Measurements from ENCODE around the gene POR. TPM values are rescaled to one million over a fixed set of nuclear protein-coding genes. Genes with fewer than 3 reads are reported as not detected.
"Not testable (repeated sequence)": the region's sequence is repeated elsewhere in the genome, so short reads cannot be mapped to it uniquely, and the experiment has no call there.

POR gene
- 30.7 TPM for polyA plus RNA-seq (ENCODE audit: insufficient read length)

DNA sequence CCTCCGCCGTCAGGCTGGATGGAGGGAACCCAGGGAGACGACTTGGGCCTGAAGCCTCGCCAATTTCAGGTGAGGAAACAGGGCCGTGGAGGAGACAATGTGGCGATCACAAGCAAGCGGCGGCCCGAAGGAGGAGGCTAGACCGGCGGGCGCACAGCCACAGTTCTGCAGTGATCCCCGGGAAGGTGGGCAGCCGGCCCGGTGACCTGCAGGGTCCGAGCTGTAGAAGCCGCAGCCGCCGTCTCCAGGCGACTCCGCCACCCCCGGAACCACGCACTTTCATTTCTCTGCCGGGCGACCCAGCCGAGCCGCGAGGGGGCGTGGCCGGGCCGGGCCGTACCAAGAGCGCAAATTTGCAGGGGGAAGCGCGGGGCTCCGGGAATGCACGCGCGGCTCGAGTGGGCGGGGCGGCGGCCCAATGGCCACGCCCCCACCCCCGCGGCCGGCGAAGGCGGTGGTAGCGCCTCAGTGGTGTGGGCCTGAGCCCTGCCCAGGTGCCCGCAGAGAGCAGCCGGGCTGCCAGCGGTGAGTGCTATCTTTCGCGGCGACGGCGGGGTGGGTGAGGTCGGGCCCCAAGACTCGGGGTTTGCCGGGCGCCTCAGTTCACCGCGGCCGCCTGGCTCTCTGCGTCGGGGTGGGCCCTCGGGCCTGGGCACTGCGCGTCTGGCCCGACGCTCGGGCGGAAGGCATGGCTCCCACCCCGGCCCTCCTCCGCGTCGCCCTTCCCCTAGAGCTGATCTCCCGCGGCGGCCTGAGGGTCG, at the start of gene POR:
TSS of gene POR (plus strand) at position 501 of the 761 bp plus-strand sequence. CDS start 38,847 bp downstream, outside the sequence.
- DNase-seq (ENCODE audit: low read depth) = peak; percentile 71

DNA sequence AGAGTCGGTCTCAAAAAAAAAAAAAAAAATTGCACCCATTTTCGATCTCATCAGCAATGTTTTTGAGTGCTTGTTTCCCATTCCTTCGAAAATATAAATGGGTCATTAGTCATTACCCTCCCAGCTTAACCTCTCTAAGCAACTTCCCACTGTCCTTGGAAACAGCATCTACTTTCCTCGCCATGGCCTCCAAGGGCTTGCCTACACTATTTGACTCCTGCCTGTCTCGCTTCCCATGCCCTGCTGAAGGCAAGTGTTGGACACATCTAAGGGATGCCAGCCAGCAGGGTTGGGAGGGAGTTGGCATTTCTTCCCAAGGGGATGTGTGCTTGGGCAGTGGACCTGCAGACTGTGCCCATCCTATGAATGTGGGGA, 48.9 kb upstream of the POR start:
- no peak for DNase-seq (ENCODE audit: low read depth)

DNA sequence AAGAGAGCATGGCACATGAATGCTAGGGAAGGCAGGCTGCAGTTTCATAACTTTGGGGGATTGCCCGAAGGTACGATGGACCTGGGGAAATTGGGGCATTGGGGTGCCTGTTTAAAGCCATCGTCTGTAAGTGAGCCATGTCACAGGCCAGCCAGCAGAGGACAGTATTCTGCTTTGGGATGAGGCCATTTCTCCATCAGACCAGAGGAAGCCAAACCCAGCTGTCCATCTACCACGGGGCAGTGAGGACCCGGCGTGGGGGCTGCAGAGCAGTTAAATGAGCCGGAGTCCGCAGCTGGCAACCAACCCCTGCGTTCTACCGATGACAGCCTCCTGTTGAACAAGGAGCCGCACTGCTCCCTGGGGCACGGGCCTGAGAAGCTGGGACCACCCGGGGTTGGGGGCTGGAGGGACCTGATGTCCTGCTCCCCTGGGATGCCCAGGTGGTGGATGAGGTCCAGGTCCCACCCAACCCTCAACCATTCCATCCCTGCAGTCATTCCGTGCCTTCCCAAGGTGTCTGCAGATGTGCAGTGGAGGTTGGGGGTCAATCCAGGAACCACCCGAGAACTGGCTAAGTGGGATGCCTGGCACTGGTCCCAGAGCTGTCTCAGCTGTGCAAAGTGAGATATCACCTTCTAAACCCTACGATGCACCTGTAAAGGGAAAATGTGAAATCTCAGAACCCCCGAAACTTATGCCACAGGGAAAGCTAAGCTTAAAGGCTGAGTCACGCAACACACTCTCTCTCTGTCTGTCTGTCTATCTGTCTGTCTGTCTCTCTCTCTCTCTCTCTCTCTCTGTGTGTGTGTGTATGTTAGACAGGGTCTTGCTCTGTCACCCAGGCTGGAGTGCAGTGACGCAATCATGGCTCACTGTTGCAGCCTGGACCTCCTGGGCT, 48.2 kb upstream of the POR start:
- no peak for DNase-seq (ENCODE audit: low read depth)

DNA sequence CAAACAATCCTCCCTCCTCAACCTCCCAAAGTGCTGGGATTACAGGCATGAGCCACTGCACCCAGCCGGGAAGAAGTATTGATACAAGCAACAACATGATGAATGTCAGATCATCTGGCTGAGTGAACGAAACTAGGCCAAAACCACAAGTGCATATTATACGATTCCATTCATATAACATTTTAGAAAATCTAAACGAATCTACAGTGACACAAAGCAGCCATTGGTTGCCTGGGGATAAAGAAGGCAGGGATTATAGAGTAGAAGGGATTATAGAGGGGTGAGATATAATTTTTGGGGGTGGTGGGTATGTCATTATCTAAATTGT, 47.6 kb upstream of the POR start:
- no peak for DNase-seq (ENCODE audit: low read depth)

DNA sequence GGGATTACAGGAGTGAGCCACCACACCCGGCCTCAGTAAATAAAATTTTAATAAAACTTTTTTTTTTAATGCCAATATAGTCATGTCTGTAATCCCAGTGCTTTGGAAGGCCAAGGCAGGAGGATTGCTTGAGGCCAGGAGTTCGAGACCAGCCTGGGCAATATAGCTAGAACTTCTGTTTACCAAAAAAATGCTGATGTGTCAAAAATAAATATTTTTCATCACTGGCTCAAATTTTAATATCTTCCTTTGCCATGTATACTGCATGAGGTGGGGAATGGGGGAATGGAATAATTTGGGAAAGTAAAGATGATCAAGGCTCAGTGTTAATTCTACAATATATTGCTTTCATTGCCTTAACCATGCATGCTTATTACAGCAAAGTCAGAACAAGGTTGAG, 46.8 kb upstream of the POR start:
- no peak for DNase-seq (ENCODE audit: low read depth)

DNA sequence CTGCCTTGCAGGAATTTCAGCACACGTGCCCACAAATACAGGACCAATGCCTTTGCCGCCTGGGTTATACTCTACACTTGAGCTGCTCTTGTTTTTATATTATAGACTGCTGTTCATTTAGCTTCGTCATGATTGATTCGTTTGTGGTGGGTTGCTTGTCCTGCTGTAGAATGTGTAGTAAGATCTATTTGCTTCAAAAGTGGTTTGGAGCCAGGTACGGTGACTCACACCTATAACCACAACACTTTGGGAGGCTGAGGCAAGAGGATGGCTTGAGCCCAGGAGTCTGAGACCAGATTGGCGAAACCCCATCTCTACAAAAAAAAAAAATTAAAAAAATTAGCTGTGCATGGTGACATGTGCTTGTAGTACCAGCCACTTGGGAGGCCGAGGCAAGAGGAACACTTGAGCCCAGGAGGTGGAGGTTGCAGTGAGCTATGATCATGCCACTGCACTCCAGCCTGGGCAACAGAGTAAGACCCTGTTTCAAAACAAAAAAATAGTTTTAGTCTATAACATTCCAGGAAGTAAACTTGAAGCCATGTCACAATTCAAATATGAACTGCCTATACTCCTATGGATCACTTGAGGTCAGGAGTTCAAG, 45.1 kb upstream of the POR start:
- no peak for DNase-seq (ENCODE audit: low read depth)

DNA sequence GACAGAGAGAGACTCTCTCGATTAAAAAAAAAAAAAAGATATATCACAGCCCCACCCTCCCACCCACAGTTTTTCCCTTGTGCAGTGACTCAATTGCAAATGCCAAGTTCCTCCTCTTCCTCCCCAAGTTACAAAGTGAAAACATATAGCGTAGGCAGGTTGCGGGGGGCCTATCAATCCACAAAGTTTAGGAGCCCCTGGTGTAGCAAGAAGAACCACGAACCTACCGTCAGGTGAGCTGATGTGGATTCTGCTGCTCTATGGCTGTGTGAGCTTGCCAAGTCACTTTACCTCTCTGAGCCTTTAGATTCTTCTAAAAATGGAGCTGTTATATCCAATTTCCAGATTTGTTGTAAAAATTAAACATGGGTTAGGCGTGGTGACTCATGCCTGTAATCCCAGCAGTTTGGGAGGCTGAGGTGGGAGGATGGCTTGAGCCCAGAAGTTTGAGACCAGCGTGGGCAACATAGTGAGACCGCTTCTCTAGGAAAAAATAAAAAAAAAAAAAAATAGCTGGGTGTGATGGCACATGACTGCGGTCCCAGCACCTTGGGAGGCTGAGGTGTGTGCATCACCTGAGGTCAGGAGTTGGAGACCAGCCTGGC, 44.3 kb upstream of the POR start:
- no peak for DNase-seq (ENCODE audit: low read depth)

DNA sequence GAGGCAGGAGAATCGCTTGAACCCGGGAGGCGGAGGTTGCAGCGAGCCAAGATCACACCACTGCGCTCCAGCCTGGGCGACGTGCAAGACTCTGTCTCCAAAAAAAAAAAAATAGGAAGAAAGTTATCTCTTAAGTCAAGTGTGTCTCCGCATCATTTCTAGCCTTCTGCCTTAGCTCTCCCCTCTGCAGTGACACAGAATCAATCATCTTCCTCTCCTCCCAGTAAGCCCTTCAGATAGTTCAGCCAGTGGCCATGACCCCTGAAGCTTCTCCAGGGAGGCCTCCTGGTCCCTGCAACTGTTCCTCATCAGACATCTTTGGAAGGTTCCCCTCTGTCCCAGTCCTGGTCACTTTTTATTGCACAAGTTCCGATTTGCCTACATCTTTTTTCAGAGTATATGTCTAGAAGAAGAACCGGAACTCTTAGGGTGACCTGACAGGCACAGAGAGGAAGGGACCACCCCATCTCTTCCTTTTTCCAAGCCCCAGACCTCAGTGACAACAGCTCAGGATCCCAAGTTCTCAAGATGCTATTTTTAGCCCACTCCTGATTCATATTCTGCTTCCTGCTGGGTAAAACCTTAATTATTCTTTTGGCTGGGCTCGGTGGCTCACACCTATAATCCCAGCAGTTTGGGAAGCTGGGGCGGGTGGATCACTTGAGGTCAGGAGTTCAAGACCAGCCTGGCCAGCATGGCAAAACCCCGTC, 42.7 kb upstream of the POR start:
- DNase-seq (ENCODE audit: low read depth) = no peak

DNA sequence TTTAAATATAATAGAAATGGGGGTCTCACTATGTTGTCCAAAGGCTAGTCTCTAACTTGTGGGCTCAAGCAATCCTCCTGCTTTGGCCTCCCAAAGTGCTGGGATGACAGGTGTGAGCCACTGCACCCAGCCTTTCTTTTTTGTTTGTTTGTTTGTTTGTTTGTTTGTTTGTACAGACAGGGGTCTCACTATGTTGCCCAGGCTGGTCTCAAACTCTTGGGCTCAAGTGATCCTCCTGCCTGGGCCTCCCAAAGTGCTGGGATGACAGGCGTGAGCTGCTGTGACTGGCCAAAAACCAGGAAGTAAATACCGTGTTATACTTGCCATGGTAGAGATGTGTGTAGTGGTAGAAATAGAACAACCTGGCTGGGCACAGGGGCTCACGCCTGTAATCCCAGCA, 40.8 kb upstream of the POR start:
- not testable (repeated sequence) for DNase-seq (ENCODE audit: low read depth)

DNA sequence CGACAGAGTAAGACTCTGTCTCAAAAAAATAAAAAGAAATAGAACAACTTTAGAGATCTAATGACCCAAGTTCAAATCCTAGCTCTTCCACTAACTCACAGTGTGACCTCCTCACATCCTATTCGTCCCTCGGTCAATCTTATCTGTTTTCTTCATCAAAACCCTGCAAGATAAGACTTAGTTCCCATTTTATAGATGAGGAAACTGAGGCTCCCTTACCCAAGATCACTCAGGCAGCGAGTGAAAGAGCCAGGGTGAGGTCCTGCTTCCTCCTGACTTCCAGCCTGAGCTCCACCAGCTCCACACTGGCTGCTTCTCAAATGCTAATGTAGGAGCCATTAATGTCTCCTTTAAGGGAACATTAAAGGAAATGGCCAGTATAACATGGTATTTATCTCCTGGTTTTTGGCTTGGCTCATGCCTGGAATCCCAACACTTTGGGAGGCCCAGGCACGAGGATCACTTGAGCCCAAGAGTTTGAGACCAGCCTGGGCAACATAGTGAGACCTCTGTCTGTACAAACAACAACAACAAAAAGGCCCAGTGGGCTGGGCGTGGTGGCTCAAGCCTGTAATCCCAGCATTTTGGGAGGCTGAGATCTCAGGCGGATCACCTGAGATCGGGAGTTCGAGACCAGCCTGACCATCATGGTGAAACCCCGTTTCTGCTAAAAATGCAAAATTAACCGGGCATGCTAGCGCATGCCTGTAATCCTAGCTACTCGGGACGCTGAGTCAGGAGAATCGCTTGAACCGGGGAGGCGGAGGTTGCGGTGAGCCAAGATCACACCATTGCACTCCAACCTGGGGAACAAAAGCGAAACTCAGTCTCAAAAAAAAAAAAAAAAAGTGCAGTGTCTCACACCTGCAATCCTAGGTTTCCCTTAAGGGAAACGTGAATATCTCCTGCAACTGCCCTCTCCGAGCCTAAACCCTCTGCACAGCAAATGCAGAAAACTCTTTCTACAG, 39.6 kb upstream of the POR start:
- no peak for DNase-seq (ENCODE audit: low read depth)

DNA sequence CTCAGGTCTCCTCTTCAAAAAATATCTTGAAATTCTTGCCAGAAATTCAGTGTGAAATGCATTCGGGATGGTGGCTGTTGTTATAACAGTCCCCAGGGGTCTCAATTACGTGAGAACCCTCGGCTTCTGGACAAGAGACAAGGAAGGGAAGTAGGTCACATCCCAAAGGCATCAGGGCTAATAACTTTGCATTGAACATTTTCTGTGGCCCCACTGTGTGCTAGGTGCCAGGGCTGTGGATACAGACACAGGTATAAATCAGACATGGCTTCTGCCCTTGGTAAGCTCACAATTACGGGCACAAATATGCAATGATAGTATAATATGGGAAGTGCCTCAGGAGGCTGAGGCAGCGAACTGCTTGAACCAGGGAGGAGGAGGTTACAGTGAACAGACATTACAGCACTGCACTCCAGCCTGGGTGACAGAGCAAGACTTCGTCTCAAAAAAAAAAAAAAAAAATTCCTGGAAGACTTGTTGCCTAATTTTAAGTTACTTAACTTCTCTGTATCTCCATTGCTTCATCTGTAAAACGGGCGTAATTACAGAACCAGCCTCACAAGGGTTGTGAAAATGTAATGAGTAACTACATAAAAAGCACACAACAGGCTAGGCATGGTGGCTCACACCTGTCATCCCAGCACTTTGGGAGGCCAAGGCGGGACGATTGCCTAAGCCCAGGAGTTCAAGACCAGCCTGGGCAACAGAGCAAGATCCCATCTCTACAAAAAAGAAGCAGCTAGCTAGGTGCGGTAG, 38.7 kb upstream of the POR start:
- DNase-seq (ENCODE audit: low read depth) = no peak

DNA sequence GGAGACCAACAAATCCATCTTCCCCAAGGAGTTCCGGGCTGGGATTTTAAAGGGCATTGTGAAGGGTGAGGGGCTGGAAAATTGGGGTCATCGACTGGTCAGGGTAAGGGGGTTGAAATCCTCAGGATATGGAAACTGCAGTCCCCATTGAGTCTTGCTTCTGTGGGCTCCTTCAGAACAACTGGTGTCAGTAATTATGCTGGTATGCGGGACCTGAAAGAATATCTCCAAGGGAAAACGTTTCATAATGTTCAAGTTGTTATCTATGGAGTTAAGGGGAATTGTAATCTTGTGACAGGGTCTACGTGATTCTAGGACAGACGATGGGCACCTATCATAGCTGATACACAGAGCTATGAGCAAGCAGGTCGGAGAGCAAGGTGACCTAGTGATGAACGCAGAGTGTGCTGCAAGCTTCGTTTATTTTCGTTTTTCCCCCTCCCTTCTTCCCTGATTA, 36.6 kb upstream of the POR start:
- DNase-seq (ENCODE audit: low read depth) = no peak

DNA sequence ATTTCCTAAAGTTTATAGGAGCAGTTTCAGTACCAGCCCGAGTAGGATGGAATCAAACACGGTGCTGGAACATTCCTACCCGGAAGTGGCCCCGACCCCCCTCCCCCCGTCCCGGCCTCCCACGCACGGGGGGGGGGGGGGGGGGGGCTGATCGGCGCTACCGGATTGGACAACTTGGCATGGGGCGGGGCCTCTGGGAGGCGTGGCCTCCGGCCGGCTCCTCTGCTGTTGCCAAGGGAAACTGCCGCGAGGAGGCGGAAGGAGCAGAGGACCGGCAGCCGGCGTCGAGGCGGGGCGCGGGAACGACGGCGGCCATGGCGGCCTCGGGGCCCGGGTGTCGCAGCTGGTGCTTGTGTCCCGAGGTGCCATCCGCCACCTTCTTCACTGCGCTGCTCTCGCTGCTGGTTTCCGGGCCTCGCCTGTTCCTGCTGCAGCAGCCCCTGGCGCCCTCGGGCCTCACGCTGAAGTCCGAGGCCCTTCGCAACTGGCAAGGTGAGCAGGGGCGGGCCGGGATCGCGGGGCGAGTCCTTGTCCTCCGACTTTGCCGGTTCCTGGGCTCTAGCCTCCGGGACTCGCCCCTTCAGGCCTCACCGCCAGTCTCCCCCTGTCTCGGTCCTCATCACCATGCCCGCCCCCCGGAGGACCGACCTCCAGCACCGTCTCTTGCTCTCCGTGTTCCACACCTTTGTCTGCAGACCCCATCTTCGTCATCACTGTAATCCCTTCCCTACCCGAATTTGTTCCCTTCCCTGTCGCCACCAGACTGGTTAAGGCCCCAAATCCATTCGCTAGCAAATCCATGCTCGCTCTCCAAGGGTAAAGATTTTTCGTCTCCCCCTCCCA, 36.0 kb upstream of the POR start, which contains the start of gene RHBDD2:
TSS of gene RHBDD2 (plus strand) at position 266 of the 843 bp plus-strand sequence. CDS start at position 315, 49 bp downstream.
- DNase-seq (ENCODE audit: low read depth) = peak; percentile 90

DNA sequence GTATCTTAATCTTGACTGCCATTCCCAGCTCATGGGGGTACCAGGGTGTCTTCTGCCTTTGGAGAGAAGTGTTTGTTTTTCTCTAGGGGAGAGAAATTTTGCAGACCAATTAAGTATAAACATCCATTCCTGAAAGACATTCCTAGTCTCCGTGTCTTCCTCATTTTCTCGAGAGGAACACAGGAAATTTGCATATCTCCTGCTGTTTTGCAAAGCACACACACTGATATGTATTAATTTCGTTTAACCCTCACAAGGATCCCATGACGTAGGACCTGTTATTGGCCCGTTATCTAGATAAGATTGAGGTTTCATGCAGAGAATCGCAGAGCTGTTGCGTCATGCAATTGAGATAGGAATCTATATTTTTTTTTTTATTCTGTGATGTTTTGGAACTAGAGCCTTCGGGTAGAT, 35.2 kb upstream of the POR start:
- DNase-seq (ENCODE audit: low read depth) = no peak

DNA sequence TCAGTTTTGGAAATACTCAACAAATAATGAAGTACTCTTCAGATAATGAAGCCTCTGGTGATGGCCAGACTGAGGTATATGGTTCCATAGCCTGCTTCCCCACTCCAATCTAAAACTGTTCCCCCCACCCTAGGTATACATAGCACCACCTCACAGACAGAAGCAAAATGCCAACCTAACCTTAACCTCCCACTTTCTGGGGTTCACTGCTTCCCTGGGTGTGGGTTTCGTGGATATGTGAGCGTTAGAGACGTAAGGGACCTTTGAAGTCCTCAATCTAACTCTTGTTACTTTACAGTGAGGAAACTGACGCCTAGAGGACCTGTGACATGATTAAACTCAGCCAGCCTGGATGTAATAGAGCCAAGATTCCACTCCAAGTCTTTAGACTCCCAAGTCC, 34.7 kb upstream of the POR start:
- no peak for DNase-seq (ENCODE audit: low read depth)

DNA sequence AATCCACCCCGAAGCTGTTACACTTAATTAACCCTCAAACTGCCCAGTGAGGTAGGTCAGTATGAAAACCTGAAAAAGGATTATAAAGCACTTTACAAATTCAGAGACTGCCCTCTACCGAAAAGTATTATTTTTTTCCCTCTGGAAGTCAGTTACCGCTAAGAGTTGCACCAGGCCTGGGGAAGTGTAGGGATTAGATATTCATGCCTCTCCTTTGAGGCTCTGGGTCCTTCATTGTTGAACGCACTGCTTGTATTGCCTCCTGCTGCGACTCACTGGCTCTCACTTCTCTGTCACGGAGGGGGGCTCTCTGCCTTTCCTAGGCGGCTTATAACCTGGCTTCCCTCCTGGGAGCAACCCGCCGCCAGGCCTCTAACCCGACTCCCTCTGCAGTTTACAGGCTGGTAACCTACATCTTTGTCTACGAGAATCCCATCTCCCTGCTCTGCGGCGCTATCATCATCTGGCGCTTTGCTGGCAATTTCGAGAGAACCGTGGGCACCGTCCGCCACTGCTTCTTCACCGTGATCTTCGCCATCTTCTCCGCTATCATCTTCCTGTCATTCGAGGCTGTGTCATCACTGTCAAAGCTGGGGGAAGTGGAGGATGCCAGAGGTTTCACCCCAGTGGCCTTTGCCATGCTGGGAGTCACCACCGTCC, 33.4 kb upstream of the POR start:
- DNase-seq (ENCODE audit: low read depth) = no peak

DNA sequence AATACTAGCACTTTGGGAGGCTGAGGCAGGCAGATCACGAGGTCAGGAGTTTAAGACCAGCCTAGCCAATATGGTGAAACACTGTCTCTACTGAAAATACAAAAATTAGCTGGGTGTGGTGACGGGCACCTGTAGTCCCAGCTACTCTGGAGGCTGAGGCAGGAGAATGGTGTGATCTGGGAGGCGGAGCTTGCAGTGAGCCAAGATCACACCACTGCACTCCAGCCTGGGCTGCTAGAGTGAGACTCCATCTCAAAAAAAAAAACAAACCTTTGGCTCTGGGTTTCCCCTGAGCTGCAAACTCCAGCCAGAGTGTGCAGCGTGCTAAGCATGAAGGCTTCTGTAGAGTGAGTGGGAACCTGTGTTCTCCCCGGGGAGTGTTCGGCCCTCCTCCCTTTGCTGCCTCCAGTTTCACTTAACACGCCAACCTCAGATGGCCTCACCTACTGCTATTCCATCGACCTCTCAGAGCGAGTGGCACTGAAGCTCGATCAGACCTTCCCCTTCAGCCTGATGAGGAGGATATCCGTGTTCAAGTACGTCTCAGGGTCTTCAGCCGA, 31.6 kb upstream of the POR start:
- DNase-seq (ENCODE audit: low read depth) = not testable (repeated sequence)

DNA sequence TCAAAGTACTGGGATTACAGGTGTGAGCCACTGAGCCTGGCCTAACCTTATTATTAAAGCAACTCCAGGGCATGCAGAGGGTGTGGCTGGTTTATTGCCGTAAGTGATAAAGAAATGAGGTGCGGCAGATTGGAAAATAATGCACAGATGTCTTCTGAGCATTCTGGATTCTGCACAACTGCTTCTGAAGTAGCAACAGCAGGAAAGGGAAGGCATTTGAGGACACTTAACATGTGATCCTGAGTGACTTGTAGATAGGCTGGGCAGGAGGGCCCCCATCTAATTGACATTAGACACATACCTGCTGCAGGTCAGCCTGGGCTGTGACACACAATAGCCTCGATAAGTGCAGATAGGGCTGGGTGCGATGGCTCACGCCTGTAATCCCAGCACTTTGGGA, 30.5 kb upstream of the POR start:
- DNase-seq (ENCODE audit: low read depth) = no peak

Data from forelimb muscle (tissue), 1 donor.